HUES6 (cell line): Measurements from ENCODE around the gene CASKIN1.

Experiments
- H3K27ac ChIP-seq: 2 replicates; pipeline ENCODE4 v1.7.0; 2013; ENCODE audit warnings: low read depth, mild to moderate bottlenecking, low read length, inconsistent platforms
- H3K27me3 ChIP-seq: 2 replicates; pipeline ENCODE4 v1.6.1; 2013; ENCODE audit warnings: low read length; ENCODE audit not compliant: control insufficient read depth, insufficient read depth
- H3K36me3 ChIP-seq: 2 replicates; pipeline ENCODE4 v1.6.1; 2013; ENCODE audit warnings: low read length; ENCODE audit not compliant: control insufficient read depth, insufficient read depth
- H3K4me1 ChIP-seq: 2 replicates; pipeline ENCODE4 v1.6.1; 2013; ENCODE audit warnings: low read length; ENCODE audit not compliant: control insufficient read depth, insufficient read depth
- H3K4me3 ChIP-seq: 2 replicates; pipeline ENCODE4 v1.5.1; 2013; ENCODE audit warnings: low read depth, low read length
- H3K9ac ChIP-seq: one replicate; pipeline ENCODE4 v1.6.1; 2013; ENCODE audit warnings: mild to moderate bottlenecking, low read length
- H3K9me3 ChIP-seq: 2 replicates; pipeline ENCODE4 v1.6.1; 2013; ENCODE audit warnings: low read depth, low read length; ENCODE audit not compliant: control insufficient read depth, insufficient read depth

Gene CASKIN1

DNA sequence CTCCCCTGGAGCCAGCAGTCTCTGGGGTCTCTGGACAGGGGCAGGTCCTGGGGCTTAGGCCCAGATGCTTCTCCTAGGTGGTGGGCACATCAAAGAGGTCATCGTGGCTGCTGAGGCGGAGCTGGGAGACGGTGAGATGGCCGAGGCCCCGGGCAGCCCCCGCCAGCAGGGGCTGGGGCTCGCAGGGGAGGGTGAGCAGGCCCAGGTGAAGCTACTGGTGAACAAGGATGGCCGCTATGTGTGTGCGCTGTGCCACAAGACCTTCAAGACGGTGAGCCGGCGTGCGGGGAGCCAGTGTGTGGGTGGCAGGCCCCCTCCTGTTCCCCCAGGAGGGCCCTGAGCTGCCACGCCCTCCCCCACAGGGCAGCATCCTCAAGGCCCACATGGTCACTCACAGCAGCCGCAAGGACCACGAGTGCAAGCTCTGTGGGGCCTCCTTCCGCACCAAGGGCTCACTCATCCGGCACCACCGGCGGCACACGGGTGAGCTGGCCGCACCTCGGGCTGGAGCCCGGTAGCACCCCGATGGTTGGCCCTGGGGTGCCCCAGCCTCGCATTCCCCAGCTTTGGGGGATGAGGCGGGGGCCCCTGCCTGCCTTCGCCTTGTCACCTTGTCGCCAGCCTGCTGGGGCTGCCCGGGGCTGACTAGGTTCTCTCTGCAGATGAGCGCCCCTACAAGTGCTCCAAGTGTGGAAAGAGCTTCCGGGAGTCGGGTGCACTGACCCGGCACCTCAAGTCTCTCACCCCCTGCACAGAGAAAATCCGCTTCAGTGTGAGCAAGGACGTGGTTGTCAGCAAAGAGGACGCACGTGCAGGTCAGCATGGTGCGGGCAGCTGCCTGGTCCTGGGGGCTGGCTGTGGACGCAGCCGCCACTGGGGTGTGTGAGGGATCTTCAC is 35.9 kb upstream of the CASKIN1 start:
- no peak overlapping the region for H3K9ac ChIP-seq
- H3K4me1 ChIP-seq: peaks cover 7% of the 10 kb centered on the region
- H3K36me3 ChIP-seq: peaks cover 72% of the 10 kb centered on the region
- H3K27ac ChIP-seq: no peak overlapping the region
- no peaks in the 10 kb centered on the region for H3K9me3 ChIP-seq
- no peak overlapping the region for H3K4me3 ChIP-seq
- peaks cover 15% of the 10 kb centered on the region for H3K27me3 ChIP-seq

GRCh38 chr16:2231016-2231931 is 34.9 kb upstream of the CASKIN1 start:
- no peak overlapping the region for H3K9ac ChIP-seq
- peaks cover 3% of the 10 kb centered on the region for H3K4me1 ChIP-seq
- peaks cover 76% of the 10 kb centered on the region for H3K36me3 ChIP-seq

DNA sequence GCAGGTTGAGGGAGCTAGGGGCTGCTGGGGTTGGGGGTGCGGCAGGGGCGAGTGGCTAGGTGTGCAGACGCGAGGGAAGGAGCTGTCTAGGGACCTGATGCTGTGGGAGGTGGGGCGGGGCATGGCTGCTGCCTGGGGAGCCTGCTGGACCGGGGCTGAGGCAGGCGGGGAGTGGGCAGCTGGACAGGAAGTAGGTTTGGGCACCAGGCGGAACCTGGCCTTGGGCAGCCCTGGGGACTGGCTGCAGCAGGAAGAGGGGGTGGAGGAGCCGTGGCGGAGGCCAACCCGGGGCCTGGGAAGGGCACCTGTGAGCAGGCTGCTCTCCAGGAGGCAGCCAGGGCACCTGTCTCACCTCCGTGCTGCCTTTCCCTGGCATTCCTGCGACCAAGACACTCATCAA is 34.0 kb upstream of the CASKIN1 start:
- H3K4me3 ChIP-seq: no peak overlapping the region
- no peaks in the 10 kb centered on the region for H3K9me3 ChIP-seq
- H3K36me3 ChIP-seq: peaks cover 75% of the 10 kb centered on the region
- H3K27me3 ChIP-seq: no peaks in the 10 kb centered on the region
- H3K27ac ChIP-seq: no peak overlapping the region
- H3K9ac ChIP-seq: no peak overlapping the region
- no peaks in the 10 kb centered on the region for H3K4me1 ChIP-seq

More at GRCh38 chr16:2231016-2231931, 34.9 kb upstream of the CASKIN1 start:
- Histone ChIP-seq H3K4me3 (no peak overlapping the region), H3K9me3 (no peaks in the 10 kb centered on the region), H3K27me3 (peaks cover 5% of the 10 kb centered on the region), H3K27ac (no peak overlapping the region)

- no peaks in the 10 kb centered on the region for H3K9me3 ChIP-seq
- H3K36me3 ChIP-seq: peaks cover 69% of the 10 kb centered on the region
- no peak overlapping the region for H3K4me3 ChIP-seq
- no peak overlapping the region for H3K9ac ChIP-seq
- no peaks in the 10 kb centered on the region for H3K4me1 ChIP-seq
- no peaks in the 10 kb centered on the region for H3K27me3 ChIP-seq
- no peak overlapping the region for H3K27ac ChIP-seq
These were observed 33.3 kb upstream of the CASKIN1 start for GRCh38 chr16:2229632-2230250.

- Histone ChIP-seq H3K27ac (no peak overlapping the region), H3K36me3 (peaks cover 63% of the 10 kb centered on the region), H3K9me3 (no peaks in the 10 kb centered on the region)
These were observed 32.7 kb upstream of the CASKIN1 start for GRCh38 chr16:2229091-2229490.

DNA sequence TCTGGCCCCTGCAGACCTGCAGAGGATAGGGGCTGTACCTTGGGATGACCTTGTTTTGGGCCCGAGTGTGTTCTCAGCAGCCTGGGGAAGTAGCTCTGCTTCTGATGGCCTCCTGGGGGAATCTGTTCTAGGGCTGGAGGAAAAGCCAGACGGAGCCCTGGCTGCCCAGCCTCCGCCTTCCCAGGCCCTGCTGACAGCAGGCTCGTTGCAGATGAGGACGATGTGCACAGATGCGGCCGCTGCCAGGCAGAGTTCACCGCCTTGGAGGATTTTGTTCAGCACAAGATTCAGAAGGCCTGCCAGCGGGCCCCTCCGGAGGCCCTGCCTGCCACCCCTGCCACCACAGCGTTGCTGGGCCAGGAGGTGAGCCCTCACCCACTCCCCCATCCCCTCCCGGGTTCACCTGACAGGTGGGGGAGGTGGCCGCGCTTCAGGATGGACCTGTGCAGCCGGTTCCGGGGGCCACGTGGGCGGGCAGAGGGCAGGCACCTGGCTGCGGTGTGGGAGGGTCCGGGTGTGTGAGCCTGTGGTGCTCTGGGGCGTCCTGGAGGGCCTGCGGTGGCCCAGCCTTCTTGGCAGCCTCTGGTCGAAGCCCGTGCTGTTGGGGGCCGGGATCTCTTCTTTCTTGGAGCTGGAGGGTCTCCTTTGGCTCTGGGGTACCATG is 31.9 kb upstream of the CASKIN1 start:
- H3K9me3 ChIP-seq: no peaks in the 10 kb centered on the region
- no peaks in the 10 kb centered on the region for H3K27me3 ChIP-seq
- no peak overlapping the region for H3K4me3 ChIP-seq
- no peaks in the 10 kb centered on the region for H3K4me1 ChIP-seq
- no peak overlapping the region for H3K9ac ChIP-seq
- no peak overlapping the region for H3K27ac ChIP-seq
- H3K36me3 ChIP-seq: peaks cover 55% of the 10 kb centered on the region

More at GRCh38 chr16:2229091-2229490, 32.7 kb upstream of the CASKIN1 start:
- Histone ChIP-seq H3K4me1 (no peaks in the 10 kb centered on the region), H3K4me3 (no peak overlapping the region), H3K9ac (no peak overlapping the region), H3K27me3 (no peaks in the 10 kb centered on the region)

GRCh38 chr16:2226918-2227317 is 30.5 kb upstream of the CASKIN1 start:
- H3K27ac ChIP-seq: no peak overlapping the region
- no peak overlapping the region for H3K4me3 ChIP-seq
- no peaks in the 10 kb centered on the region for H3K27me3 ChIP-seq
- no peak overlapping the region for H3K9ac ChIP-seq
- peaks cover 42% of the 10 kb centered on the region for H3K36me3 ChIP-seq
- H3K9me3 ChIP-seq: no peaks in the 10 kb centered on the region
- H3K4me1 ChIP-seq: no peaks in the 10 kb centered on the region

- H3K9me3 ChIP-seq: no peaks in the 10 kb centered on the region
- H3K36me3 ChIP-seq: peaks cover 36% of the 10 kb centered on the region
- no peak overlapping the region for H3K4me3 ChIP-seq
- no peaks in the 10 kb centered on the region for H3K4me1 ChIP-seq
- no peaks in the 10 kb centered on the region for H3K27me3 ChIP-seq
- no peak overlapping the region for H3K9ac ChIP-seq
- H3K27ac ChIP-seq: no peak overlapping the region
These were observed 29.9 kb upstream of the CASKIN1 start for GRCh38 chr16:2226245-2226793.

DNA sequence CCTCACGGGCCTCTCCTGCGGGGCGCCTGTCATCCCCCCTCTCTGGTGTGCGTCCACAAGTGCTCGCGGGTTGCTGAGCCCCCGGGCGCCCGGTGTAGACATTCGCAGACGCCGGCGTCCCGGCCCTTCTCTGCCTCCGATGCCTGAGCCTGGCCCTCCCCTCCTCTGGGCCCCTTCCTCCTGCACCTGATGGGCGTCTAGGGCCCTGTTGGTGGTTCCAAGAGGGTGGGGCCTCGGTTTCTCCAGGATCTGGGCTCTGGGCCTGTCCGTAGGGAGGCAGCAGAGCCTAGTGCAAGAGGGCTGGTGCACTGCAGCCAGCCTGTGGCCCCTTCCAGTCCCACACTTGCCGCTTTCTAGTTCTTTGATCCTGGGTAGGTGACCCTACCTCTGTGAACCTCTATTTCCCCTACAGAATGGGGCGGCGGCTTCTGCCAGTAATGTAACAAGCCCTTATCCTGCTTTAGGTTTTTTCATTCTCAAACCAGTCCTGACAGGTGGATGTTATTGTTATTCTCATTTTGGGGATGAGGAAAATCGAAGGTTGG is 27.6 kb upstream of the CASKIN1 start:
- Histone ChIP-seq H3K27ac (peak overlapping the region; percentile 80), H3K9ac (peak overlapping the region; percentile 93), H3K9me3 (no peaks in the 10 kb centered on the region), H3K4me3 (peak overlapping the region; percentile 93), H3K36me3 (peaks cover 13% of the 10 kb centered on the region), H3K27me3 (no peaks in the 10 kb centered on the region), H3K4me1 (no peaks in the 10 kb centered on the region)
